IMR-90 (cell line): ENCODE measurements around the gene SRBD1. TPM values are rescaled to one million over a fixed set of nuclear protein-coding genes. Genes with fewer than 3 reads are reported as not detected.

Experiments used
- ATAC-seq: fragments of 200-7000 bp; cut with Tn5 transposase; 2 replicates; pipeline ENCODE4 v1.9.1; 2020; ENCODE audit warnings: low read depth, mild to moderate bottlenecking, moderate library complexity
- BruUV-seq: library from RNA; stranded (reverse); fragments of 400-500 nt; replicated peaks from 2 replicates; lab custom pipeline; 2021; lab: Mats Ljungman, UMichigan
- CTCF ChIA-PET: fragments of 300-600 bp; formaldehyde crosslinking; extraction: SDS; loops from one replicate; lab custom pipeline; 2021; ENCODE audit warnings: antibody characterized with exemption; lab: Yijun Ruan, JAX
- POLR2A ChIA-PET: fragments of 300-600 bp; sonication (Branson Sonifier 250); formaldehyde crosslinking; loops from one replicate; lab custom pipeline; 2022; ENCODE audit warnings: antibody characterized with exemption; ENCODE audit not compliant: unreplicated experiment; lab: Charles Lee
- DNase-seq: peaks from one replicate; pipeline ENCODE4 v3.0.0; 2013
- H2AFZ ChIP-seq: replicated peaks from 2 replicates; pipeline ENCODE3; 2013; ENCODE audit warnings: low read length, mild to moderate bottlenecking; ENCODE audit not compliant: poor library complexity
- H2AK5ac ChIP-seq: 2 replicates; pipeline ENCODE4 v1.6.1; 2013; ENCODE audit warnings: low read depth, low read length, inconsistent platforms
- H2AK9ac ChIP-seq: replicated peaks from 2 replicates; pipeline ENCODE3; 2013; ENCODE audit warnings: mild to moderate bottlenecking, low read depth, low read length, moderate library complexity; ENCODE audit not compliant: poor library complexity
- H2BK120ac ChIP-seq: 2 replicates; pipeline ENCODE4 v1.6.1; 2013; ENCODE audit warnings: low read depth, low read length, inconsistent platforms
- H2BK15ac ChIP-seq: 3 replicates; pipeline ENCODE4 v1.6.1; 2013; ENCODE audit warnings: low read depth, low read length, inconsistent platforms
- H2BK20ac ChIP-seq: 2 replicates; pipeline ENCODE4 v1.6.1; 2013; ENCODE audit warnings: low read depth, mild to moderate bottlenecking, inconsistent platforms, low read length, moderate library complexity
- H2BK5ac ChIP-seq: 2 replicates; pipeline ENCODE4 v1.6.1; 2013; ENCODE audit warnings: mild to moderate bottlenecking, low read depth, low read length, inconsistent platforms; ENCODE audit not compliant: poor library complexity, severe bottlenecking
- H3K14ac ChIP-seq: replicated peaks from 2 replicates; pipeline ENCODE4 v1.6.1; 2013; ENCODE audit warnings: low read depth, low read length, inconsistent platforms
- H3K18ac ChIP-seq: 2 replicates; pipeline ENCODE4 v1.6.1; 2013; ENCODE audit warnings: low read depth, low read length, control low read depth
- H3K23ac ChIP-seq: 2 replicates; pipeline ENCODE4 v1.6.1; 2013; ENCODE audit warnings: low read depth, low read length, inconsistent platforms
- H3K27ac ChIP-seq: 2 replicates; pipeline ENCODE4 v1.5.1; 2013; ENCODE audit warnings: mild to moderate bottlenecking, control low read depth, low read length; ENCODE audit not compliant: insufficient read depth
- H3K27me3 ChIP-seq: 2 replicates; pipeline ENCODE4 v1.6.1; 2013; ENCODE audit warnings: low read length; ENCODE audit not compliant: control insufficient read depth, insufficient read depth
- H3K36me3 ChIP-seq: 2 replicates; pipeline ENCODE4 v1.6.1; 2013; ENCODE audit warnings: low read length, mixed read lengths; ENCODE audit not compliant: control insufficient read depth, insufficient read depth
- H3K4ac ChIP-seq: 2 replicates; pipeline ENCODE4 v1.6.1; 2013; ENCODE audit warnings: low read depth, low read length, inconsistent platforms
- H3K4me1 ChIP-seq: 2 replicates; pipeline ENCODE4 v1.6.1; 2013; ENCODE audit warnings: low read length, mixed read lengths; ENCODE audit not compliant: control insufficient read depth, insufficient read depth
- H3K4me2 ChIP-seq: 2 replicates; pipeline ENCODE4 v1.6.1; 2013; ENCODE audit warnings: low read depth, mild to moderate bottlenecking, control low read depth, low read length, moderate library complexity
- H3K4me3 ChIP-seq: 2 replicates; pipeline ENCODE4 v1.5.1; 2013; ENCODE audit warnings: low read depth, mild to moderate bottlenecking, control low read depth, low read length, moderate library complexity; ENCODE audit not compliant: insufficient read depth
- H3K56ac ChIP-seq: 2 replicates; pipeline ENCODE4 v1.6.1; 2013; ENCODE audit warnings: low read length, inconsistent platforms; ENCODE audit not compliant: insufficient read depth; ENCODE audit errors: extremely low read depth
- H3K79me1 ChIP-seq, 2 experiments: 2 replicates each; pipeline ENCODE4 v1.6.1; 2013; ENCODE audit warnings: low read length in 2 of 2, inconsistent platforms in 1 of 2, low read depth in 1 of 2
- H3K9ac ChIP-seq: 2 replicates; pipeline ENCODE4 v1.6.1; 2013; ENCODE audit warnings: low read depth, low read length, control low read depth
- H3K9me1 ChIP-seq: 2 replicates; pipeline ENCODE4 v1.6.1; 2013; ENCODE audit warnings: low read length, inconsistent platforms; ENCODE audit not compliant: insufficient read depth
- H3K9me3 ChIP-seq: 2 replicates; pipeline ENCODE4 v1.6.1; 2013; ENCODE audit warnings: low read length; ENCODE audit not compliant: control insufficient read depth, insufficient read depth
- H4K20me1 ChIP-seq: 2 replicates; pipeline ENCODE4 v1.6.1; 2013; ENCODE audit warnings: low read length, inconsistent platforms; ENCODE audit not compliant: insufficient read depth
- H4K5ac ChIP-seq: 2 replicates; pipeline ENCODE4 v1.6.1; 2013; ENCODE audit warnings: mild to moderate bottlenecking, low read depth, low read length, control low read depth
- H4K8ac ChIP-seq, 2 experiments: 2 replicates each; pipeline ENCODE4 v1.6.1; 2013; ENCODE audit warnings: low read depth in 2 of 2, low read length in 2 of 2, control low read depth in 1 of 2, inconsistent platforms in 1 of 2
- H4K91ac ChIP-seq: 2 replicates; pipeline ENCODE4 v1.6.1; 2013; ENCODE audit warnings: low read depth, low read length, inconsistent platforms; ENCODE audit not compliant: insufficient read depth
- BHLHE40 ChIP-seq: fragments of 150-350 bp; IDR thresholded peaks from 2 replicates; pipeline ENCODE4 v1.6.1; 2016; ENCODE audit warnings: mild to moderate bottlenecking, low read depth, low read length
- CEBPB ChIP-seq: IDR thresholded peaks from 2 replicates; pipeline ENCODE4 v1.6.1; 2012; ENCODE audit warnings: low read depth, low read length, improper control_type of control experiment
- CHD1 ChIP-seq: IDR thresholded peaks from 2 replicates; pipeline ENCODE4 v1.6.1; 2012; ENCODE audit warnings: low read depth, low read length, improper control_type of control experiment
- ELK1 ChIP-seq: fragments of 150-350 bp; IDR thresholded peaks from 2 replicates; pipeline ENCODE4 v1.6.1; 2016; ENCODE audit warnings: low read depth, mild to moderate bottlenecking, low read length, moderate library complexity, borderline replicate concordance
- FOS ChIP-seq: fragments of 150-350 bp; IDR thresholded peaks from 2 replicates; pipeline ENCODE4 v1.6.1; 2016; ENCODE audit warnings: low read depth, low read length
- MAFK ChIP-seq: IDR thresholded peaks from 2 replicates; pipeline ENCODE4 v1.6.1; 2012; ENCODE audit warnings: low read depth, low read length, improper control_type of control experiment
- MAZ ChIP-seq: IDR thresholded peaks from 2 replicates; pipeline ENCODE4 v1.6.1; 2012; ENCODE audit warnings: low read depth, mild to moderate bottlenecking, low read length, improper control_type of control experiment, moderate library complexity, borderline replicate concordance
- MXI1 ChIP-seq: IDR thresholded peaks from 2 replicates; pipeline ENCODE4 v1.6.1; 2012; ENCODE audit warnings: low read depth, mild to moderate bottlenecking, low read length, moderate library complexity, borderline replicate concordance
- NFE2L2 ChIP-seq: fragments of 150-350 bp; IDR thresholded peaks from 2 replicates; pipeline ENCODE4 v1.6.1; 2016; ENCODE audit warnings: low read depth, mild to moderate bottlenecking, low read length
- POLR2A ChIP-seq: IDR thresholded peaks from 2 replicates; pipeline ENCODE4 v1.6.1; 2012; ENCODE audit warnings: mild to moderate bottlenecking, low read depth, low read length
- RAD21 ChIP-seq: IDR thresholded peaks from 2 replicates; pipeline ENCODE4 v1.6.1; 2012; ENCODE audit warnings: low read length, improper control_type of control experiment
- RCOR1 ChIP-seq: IDR thresholded peaks from 2 replicates; pipeline ENCODE4 v1.6.1; 2012; ENCODE audit warnings: mild to moderate bottlenecking, low read length, improper control_type of control experiment; ENCODE audit not compliant: insufficient replicate concordance
- RFX5 ChIP-seq: IDR thresholded peaks from 2 replicates; pipeline ENCODE4 v1.8.0; 2012; ENCODE audit warnings: low read depth, mild to moderate bottlenecking, low read length, moderate library complexity
- SMC3 ChIP-seq: fragments of 150-350 bp; IDR thresholded peaks from 2 replicates; pipeline ENCODE4 v1.6.1; 2016; ENCODE audit warnings: low read depth, mild to moderate bottlenecking, antibody characterized with exemption, low read length, moderate library complexity
- USF2 ChIP-seq: fragments of 150-350 bp; IDR thresholded peaks from 2 replicates; pipeline ENCODE4 v1.6.1; 2017; ENCODE audit warnings: mild to moderate bottlenecking, antibody characterized with exemption, low read length, low read depth
- WGBS, 2 experiments: methylation state at CpG; one replicate each; pipeline versions ENCODE4 v1.1.5 to v1.1.7; 2013; ENCODE audit warnings: missing lambda C conversion rate in 2 of 2; ENCODE audit not compliant: insufficient read length in 1 of 2; ENCODE audit errors: extremely low coverage in 2 of 2; 5-methylcytosine and 5-hydroxymethylcytosine counted together
- dilution Hi-C: fragments of 300-500 bp; cut with HindIII; formaldehyde crosslinking; loops from one replicate; pipeline ENCODE4 v1.14.3; 2018; ENCODE audit warnings: low sequenced_read_pairs; ENCODE audit not compliant: unreplicated experiment
- in situ Hi-C: fragments of 300-500 bp; cut with MboI; formaldehyde crosslinking; loops from 3 replicates; pipeline ENCODE4 v1.14.3; 2019; ENCODE audit warnings: low sequenced_read_pairs, inconsistent platforms, mixed read lengths
- intact Hi-C: fragments of 100-400 bp; cut with micrococcal nuclease; formaldehyde crosslinking; loops from 2 replicates; pipeline ENCODE4 v1.10.0; 2022
- polyA plus RNA-seq, 3 experiments: library from polyadenylated mRNA; depleted of rRNA; stranded (reverse); fragments of >200 nt; gene quantifications; 2 replicates each; pipeline ENCODE4 v1.2.3, GENCODE V29; 2012; ENCODE audit warnings: low replicate concordance in 1 of 3
- total RNA-seq: library from RNA; depleted of rRNA; stranded (reverse); fragments of >200 nt; gene quantifications from 2 replicates; pipeline ENCODE4 v1.2.3, GENCODE V29; 2012
- TF ChIP-seq, protein P1 (sequence below): conservative IDR thresholded peaks from 2 replicates; pipeline ENCODE4 v1.5.1; 2012; ENCODE audit warnings: mild to moderate bottlenecking, low read depth, low read length, improper control_type of control experiment

Gene SRBD1
- total and polyA plus RNA-seq, 2 of the 4 experiments (the other 2 are of a cell fraction) = 3.5 to 14.7 TPM

- ATAC-seq (no peak), DNase-seq (no peak)
- dilution Hi-C loops = no loop called here
- TF ChIP-seq NFE2L2 = no peak
- TF ChIP-seq SMC3 = no peak
- TF ChIP-seq CEBPB = no peak
- no peak for TF ChIP-seq FOS
- TF ChIP-seq POLR2A = no peak
- TF ChIP-seq MAZ = no peak
- no peak for TF ChIP-seq RFX5
- no peak for TF ChIP-seq USF2
- TF ChIP-seq ELK1 = no peak
- TF ChIP-seq, protein P1, sequence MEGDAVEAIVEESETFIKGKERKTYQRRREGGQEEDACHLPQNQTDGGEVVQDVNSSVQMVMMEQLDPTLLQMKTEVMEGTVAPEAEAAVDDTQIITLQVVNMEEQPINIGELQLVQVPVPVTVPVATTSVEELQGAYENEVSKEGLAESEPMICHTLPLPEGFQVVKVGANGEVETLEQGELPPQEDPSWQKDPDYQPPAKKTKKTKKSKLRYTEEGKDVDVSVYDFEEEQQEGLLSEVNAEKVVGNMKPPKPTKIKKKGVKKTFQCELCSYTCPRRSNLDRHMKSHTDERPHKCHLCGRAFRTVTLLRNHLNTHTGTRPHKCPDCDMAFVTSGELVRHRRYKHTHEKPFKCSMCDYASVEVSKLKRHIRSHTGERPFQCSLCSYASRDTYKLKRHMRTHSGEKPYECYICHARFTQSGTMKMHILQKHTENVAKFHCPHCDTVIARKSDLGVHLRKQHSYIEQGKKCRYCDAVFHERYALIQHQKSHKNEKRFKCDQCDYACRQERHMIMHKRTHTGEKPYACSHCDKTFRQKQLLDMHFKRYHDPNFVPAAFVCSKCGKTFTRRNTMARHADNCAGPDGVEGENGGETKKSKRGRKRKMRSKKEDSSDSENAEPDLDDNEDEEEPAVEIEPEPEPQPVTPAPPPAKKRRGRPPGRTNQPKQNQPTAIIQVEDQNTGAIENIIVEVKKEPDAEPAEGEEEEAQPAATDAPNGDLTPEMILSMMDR = no peak
- no peak for TF ChIP-seq BHLHE40
- TF ChIP-seq MXI1 = no peak
- TF ChIP-seq CHD1 = no peak
- no peak for TF ChIP-seq RAD21
- no peak for TF ChIP-seq MAFK
- TF ChIP-seq RCOR1 = no peak
- BruUV-seq = no TSS peak
- no peak overlapping the region for H3K56ac ChIP-seq
- H3K4ac ChIP-seq = no peak overlapping the region
- no peak overlapping the region for H2BK120ac ChIP-seq
- no peak overlapping the region for H2AFZ ChIP-seq
- intact Hi-C loops = no loop called here
- WGBS, 2 experiments = no CpG with 5 or more reads among the region's 2 CpGs
- H3K9ac ChIP-seq = no peak overlapping the region
- no peak overlapping the region for H3K14ac ChIP-seq
- H2AK5ac ChIP-seq = no peak overlapping the region
- CTCF ChIA-PET = interaction anchor here (1.4 kb wide), 1 partner anchor 12 kb away, joined by 3 read pairs; no protein-coding TSS in a partner anchor
- H3K4me1 ChIP-seq = no peaks in the 10 kb centered on the region
- no peak overlapping the region for H2BK20ac ChIP-seq
- no peak overlapping the region for H3K27ac ChIP-seq
- H3K27me3 ChIP-seq = no peaks in the 10 kb centered on the region
- no peak overlapping the region for H3K4me3 ChIP-seq
- H3K9me3 ChIP-seq = no peaks in the 10 kb centered on the region
- H3K4me2 ChIP-seq = no peak overlapping the region
- H4K91ac ChIP-seq = no peak overlapping the region
- H3K36me3 ChIP-seq = no peaks in the 10 kb centered on the region
- H3K9me1 ChIP-seq = no peaks in the 10 kb centered on the region
- no peak overlapping the region for H4K8ac ChIP-seq
- no peak overlapping the region for H3K23ac ChIP-seq
- H4K5ac ChIP-seq = no peak overlapping the region
- H3K79me1 ChIP-seq = peaks cover 6 to 8% of the 10 kb centered on the region in 2 experiments; a peak in 1 of 4 replicates
- POLR2A ChIA-PET = no interaction called here
- no peaks in the 10 kb centered on the region for H4K20me1 ChIP-seq
- no peak overlapping the region for H2BK5ac ChIP-seq
- no peak overlapping the region for H2BK15ac ChIP-seq
- H3K18ac ChIP-seq = no peak overlapping the region
- no peak overlapping the region for H2AK9ac ChIP-seq
- in situ Hi-C loops = no loop called here
Measured at GRCh38 chr2:45583977-45584376, 27.1 kb downstream of the SRBD1 start.
